Retinal pigment epithelial cell (primary cell): ENCODE measurements around the gene PDZD2.

Experiments used
- DNase-seq: peaks from one replicate; pipeline ENCODE4 v3.0.0-alpha.2; 2010; ENCODE audit warnings: low read depth
- H3K4me3 ChIP-seq: 2 replicates; pipeline ENCODE4 v1.5.1; 2011; ENCODE audit warnings: mild to moderate bottlenecking, low read length, control low read depth, moderate library complexity
- CTCF ChIP-seq: conservative IDR thresholded peaks from 2 replicates; pipeline ENCODE4 v1.5.1; 2011; ENCODE audit warnings: low read depth, low read length, control low read depth, inconsistent platforms

PDZD2 gene

GRCh38 chr5:32095261-32095671, 456.3 kb downstream of the PDZD2 start:
- no peak for TF ChIP-seq CTCF
- DNase-seq: no peak

GRCh38 chr5:32096891-32097595, 458.1 kb downstream of the PDZD2 start:
- no peak for DNase-seq
- no peak overlapping the region for H3K4me3 ChIP-seq
- no peak for TF ChIP-seq CTCF

More at GRCh38 chr5:32095261-32095671, 456.3 kb downstream of the PDZD2 start:
- H3K4me3 ChIP-seq: no peak overlapping the region

- no peak for TF ChIP-seq CTCF
- DNase-seq: no peak
- no peak overlapping the region for H3K4me3 ChIP-seq
Observed at GRCh38 chr5:32098291-32098690, 459.4 kb downstream of the PDZD2 start.

- TF ChIP-seq CTCF: no peak
- no peak overlapping the region for H3K4me3 ChIP-seq
- no peak for DNase-seq
Observed at GRCh38 chr5:32098890-32099310, 460.0 kb downstream of the PDZD2 start.

GRCh38 chr5:32099486-32100035, 460.6 kb downstream of the PDZD2 start:
- DNase-seq: no peak
- H3K4me3 ChIP-seq: no peak overlapping the region
- no peak for TF ChIP-seq CTCF

GRCh38 chr5:32100230-32100629, 461.3 kb downstream of the PDZD2 start:
- no peak overlapping the region for H3K4me3 ChIP-seq
- no peak for DNase-seq
- TF ChIP-seq CTCF: no peak
